Middle frontal gyrus (tissue), 1 donor: ENCODE data around the gene RDH5.

ENCODE experiments used
- DNase-seq: peaks from one replicate; pipeline ENCODE4 v3.0.0-alpha.2; 2015; ENCODE audit warnings: low spot score; ENCODE audit errors: extremely low spot score

Gene RDH5

GRCh38 chr12:55728186-55728938, 8.2 kb downstream of the RDH5 start:
- peak; percentile 35 for DNase-seq

- peak; percentile 86 for DNase-seq
Observed at GRCh38 chr12:55728939-55729818, 9.0 kb downstream of the RDH5 start, which contains the start of gene CD63. TSS of gene CD63 (minus strand) at chr12:55729009. CDS start at chr12:55728341, 668 bp downstream.

- peak; percentile 45 for DNase-seq
Observed at GRCh38 chr12:55729819-55730818, 9.9 kb downstream of the RDH5 start.

GRCh38 chr12:55732288-55732687, 12.1 kb downstream of the RDH5 start:
- DNase-seq, result no peak

- no peak for DNase-seq
Observed at GRCh38 chr12:55733021-55733555, 12.9 kb downstream of the RDH5 start.

GRCh38 chr12:55733858-55734257, 13.7 kb downstream of the RDH5 start:
- no peak for DNase-seq

DNA sequence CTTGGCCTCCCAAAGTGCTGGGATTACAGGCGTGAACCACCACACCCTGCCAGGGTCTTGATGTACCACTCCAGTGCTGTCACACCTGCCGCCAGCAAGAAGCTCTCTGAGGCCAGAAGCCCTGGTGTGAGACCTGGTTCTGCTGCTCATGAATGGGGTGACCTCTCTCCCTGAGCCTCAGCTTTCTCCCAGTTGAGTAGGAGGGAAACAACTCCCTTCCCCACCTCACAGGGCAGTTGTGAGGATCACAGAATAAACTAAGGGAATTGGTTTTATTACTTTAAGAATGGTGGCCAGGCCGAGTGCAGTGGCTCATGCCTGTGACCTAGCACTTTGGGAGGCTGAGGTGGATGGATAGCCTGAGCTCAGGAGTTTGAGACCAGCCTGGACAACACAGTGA, 14.4 kb downstream of the RDH5 start:
- DNase-seq, result no peak

GRCh38 chr12:55736076-55736475, 15.9 kb downstream of the RDH5 start:
- DNase-seq, result no peak

DNA sequence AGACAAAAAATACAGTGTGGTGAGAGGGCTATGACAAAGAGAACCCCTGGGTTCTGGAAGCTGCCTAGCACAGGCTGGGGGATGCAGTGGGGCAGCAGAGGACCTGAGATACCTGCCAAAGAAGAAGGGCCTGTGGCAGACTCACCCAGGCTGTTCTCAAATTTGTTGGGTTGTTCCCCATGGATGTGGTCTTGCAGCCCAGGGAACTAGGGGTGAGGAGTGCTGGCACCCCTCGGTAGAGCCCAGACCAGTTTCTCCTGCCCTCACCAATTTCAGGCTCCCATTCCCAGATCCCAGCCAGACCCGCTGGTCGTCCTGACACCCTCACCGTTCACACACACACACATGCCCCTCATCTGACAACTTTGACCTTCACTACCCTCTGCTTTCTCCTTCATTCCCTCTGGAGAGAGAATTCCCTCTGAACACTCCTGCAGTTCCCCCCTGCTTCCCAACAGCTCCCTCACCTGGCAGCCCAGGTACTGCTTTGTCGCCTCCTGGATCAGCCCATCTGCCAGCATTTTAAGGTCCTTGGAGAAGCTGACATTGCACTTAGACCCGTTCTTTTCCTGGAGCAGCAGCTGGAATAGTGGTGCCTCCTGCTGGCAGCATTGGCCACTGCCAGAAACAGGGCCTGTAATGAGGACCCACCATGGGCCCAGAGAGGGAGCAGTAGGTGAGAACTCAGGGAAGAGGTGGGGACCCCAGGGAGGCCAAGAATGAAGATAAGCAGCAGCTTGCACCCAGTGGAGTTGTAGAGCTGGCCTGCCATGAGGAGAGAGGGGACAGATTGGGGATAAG, 16.8 kb downstream of the RDH5 start:
- DNase-seq, result no peak

DNA sequence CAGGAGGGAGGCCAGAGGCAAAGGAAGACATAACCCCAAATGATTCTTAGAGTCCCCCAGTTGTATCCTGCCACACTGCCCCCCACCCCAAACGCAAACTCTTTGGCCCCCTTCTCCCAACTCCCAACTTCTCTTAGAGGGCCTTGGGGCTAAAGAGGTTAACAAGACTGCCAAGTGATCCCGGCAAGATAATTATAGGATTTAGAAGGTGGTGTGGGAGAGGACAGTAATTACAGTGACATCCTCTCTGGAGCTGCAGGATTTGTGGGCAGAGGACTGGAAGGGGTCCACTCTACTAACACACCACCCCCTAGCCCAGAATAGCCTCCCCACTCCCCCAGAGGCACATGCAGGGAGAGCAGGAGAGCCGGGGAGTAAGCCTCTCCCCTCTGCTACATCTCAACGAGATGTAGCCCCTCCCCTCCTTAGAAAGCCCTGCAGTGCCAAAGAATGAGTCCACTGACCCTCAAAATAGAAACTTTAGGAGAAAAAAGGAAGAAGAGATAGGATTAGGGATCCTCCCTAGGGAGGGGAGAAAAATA, 17.5 kb downstream of the RDH5 start:
- DNase-seq, result no peak

- peak; percentile 84 for DNase-seq
Observed at GRCh38 chr12:55738123-55739024, 18.2 kb downstream of the RDH5 start.

DNA sequence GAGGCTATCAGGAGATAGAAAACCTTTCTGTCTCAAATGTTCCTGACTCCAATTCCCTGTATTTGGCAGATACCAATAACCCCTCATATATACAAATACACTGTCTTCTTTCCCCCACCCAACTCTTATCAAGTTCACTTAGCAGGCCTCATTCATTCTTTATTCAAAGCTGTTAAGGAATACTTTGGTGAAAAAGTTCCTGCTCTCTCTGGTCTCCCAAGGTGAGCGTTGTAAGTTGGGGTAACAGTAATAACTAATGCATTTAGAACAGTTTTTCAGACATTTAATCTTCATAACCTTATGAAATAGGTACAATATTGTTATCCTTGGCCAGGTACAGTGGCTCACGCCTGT, 18.8 kb downstream of the RDH5 start:
- no peak for DNase-seq

GRCh38 chr12:55741931-55742680, 21.9 kb downstream of the RDH5 start:
- no peak for DNase-seq

- peak; percentile 64 for DNase-seq
Observed at GRCh38 chr12:55742719-55743405, 22.7 kb downstream of the RDH5 start, which contains the start of gene GDF11. TSS of gene GDF11 (plus strand) at chr12:55743122. CDS start at chr12:55743317, 195 bp downstream.

GRCh38 chr12:55743406-55744339, 23.5 kb downstream of the RDH5 start:
- no peak for DNase-seq

- DNase-seq, result no peak
Observed at GRCh38 chr12:55744340-55745030, 24.3 kb downstream of the RDH5 start.
